Measurements from ENCODE around the gene DNAJC6.

The DNAJC6 gene

DNA sequence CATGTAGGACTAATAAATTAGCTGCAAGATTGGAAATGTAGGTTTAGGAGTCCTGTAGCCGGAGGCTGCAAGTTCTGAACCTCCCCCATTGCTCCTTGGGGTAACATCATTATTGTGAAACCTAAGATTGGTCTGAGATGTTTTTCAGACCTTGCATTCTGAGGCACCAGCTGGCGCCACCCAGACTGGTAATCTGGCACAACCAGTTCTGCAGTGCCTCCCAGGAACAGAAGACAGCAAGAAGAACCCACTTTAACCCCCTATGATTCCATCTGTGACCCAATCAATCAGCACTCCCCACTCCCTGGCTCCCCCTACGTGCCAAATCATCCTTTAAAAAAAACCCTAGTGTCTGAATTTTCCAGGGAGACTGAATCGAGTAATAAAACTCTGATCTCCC is 11.6 kb upstream of the DNAJC6 start:
- no peak for DNase-seq

DNA sequence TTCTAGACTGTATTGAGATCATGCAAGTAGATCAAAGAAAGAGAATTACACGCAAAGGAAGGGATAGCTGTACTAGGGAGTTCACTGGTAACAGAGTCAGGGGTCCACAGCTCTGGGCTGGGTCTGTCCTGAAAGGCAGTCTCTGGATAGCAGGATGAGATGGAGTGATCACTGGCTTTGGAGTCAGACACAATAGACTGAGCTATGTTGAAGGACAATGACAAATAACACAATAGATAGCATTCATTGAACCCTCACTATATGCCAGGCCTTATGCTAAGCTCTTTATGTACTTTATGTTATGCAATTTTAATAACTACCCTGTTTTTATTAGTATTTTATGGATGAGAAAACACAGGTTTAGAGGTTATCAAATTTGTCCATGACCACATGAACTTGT is 10.0 kb upstream of the DNAJC6 start:
- no peak for DNase-seq

DNA sequence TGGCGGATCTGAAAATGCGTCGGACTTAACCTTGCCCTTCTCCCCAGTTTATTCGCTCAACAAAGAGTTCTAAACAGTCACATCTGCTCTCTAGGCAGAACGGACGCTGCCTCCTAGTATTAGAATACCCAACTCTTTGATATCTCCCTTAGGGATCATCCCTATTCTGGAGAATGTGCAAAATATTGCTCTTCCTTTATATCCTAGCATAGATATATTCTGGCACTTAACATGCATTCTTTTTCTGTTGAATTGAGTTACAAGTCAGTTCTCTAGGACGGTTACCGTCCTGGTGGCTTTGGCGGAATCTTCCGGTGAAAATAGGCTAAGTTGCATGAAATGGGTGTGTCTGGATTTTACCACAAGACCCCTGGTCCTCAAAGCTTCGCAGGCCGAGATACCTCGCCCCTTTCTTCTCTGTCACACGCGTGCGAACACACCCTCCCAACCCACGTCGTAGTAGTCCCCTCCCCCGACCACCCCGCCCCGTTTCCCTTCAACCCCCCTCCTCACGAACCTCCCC is 501 bp upstream of the DNAJC6 start:
- no peak for DNase-seq

DNA sequence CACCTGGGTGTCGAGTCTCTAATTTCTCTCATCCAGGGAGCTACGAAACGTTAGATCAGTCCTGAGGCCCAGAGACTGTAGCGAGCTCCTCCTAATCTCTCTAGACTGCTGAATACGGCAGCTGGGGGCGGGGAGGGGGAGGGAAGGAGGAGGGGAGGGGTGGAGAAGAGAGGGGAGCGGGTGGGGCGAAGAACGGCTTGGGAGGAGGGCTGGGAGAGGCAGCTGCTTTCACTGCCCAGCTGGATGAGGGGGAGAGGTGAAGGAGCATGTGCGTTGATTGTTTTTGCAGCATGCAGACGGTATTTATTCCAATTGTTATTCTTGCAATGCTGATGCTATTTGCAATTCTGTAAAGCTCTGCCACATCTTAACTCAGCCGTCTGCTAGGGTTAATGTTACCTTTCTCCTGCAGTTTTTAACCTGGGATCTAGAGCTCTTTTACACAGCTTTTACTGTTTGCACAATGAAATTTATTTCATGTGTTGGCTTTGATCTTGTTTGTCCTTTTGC is 790 bp downstream of the DNAJC6 start:
- DNase-seq: no peak

DNA sequence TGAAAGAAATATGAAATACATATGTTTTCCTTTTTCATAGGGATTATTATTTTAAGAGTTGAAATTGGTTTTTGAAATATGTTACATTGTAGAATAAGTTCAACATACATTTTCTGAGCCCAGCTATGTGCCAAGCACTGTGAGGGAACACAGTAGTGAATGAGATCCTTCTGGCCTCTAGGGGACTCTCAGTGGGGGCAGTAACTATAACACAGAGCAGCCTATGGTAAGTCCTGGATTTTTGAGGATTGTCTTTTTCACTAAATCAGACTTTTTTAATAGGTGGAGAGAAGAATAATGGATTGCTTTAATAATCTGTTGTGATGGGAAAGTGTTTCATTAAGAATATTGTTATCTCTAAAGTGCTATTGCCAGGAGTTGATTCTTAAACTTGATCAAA is 2.4 kb downstream of the DNAJC6 start:
- no peak for DNase-seq

DNA sequence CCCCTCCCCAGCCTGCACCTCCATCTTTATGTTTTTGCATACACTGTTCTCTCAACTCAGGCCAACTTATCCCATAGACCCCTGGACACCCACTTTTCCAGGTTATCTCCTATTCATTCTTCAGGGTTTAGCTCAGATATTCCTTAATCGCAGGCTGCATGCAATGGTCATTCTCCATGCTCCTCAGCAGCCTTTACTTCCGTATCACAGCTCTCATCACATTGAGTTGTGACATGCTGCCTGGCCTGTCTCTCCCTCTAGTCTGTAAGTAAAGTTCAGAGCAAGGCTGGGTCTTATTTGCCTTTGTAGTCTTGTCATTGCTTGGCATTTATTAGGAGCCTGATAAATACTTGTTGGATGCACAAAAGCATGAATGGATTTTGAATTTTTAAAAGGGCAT is 6.9 kb downstream of the DNAJC6 start:
- DNase-seq: no peak

DNA sequence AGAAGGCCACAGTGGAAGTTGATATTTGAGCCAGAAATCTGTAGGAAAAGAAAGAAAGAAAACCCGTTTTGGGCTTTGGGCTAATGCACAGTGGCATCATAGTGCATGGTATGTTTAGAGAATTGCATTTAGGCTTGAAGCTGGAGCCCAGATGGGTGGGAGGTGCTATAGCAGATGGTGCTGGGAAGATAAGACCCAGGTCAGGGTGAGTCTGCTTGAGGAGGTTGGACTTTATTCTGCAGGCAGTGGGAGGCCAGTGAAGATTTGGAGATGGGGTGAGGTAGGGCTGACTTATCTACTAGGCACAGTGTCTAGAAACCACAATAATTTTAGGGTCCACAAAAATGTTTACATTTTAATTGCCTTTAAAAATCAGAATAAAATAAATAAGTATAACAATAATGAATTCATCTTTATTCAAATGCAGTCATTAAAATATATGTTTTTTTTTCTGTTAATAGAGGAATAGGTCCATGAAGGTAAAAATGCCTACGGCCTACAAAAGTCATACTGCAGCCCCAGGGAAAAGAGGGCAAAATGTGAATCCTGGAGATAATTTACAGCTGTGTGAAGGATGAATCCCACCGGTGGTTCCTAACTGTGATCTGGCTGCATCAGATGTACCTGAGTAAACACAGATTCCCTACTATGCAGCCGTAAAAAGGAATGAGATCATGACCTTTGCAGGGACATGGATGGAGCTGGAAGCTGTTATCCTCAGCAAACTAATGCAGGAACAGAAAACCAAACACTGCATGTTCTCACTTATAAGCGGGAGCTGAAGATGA is 8.7 kb downstream of the DNAJC6 start:
- DNase-seq: no peak

DNA sequence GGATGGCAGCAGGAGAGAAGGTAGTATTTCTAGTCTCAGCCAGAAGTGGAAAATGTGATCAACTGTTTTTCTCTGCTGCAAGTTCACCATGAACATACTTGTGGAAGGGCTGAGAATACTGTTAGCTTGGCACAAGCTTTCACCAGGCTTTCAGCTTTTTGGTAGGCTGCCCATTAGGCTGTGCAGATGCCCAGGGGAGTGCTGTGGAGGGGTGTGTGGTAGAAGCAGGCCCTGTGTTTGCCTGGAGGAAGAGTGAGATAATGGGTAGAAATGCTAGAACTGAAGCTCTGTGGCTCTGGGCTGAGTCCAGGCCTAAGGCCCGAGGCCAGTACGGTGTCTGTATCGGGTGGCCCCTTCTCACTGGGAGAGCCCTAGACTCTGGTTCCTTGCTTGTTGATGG is 9.8 kb downstream of the DNAJC6 start:
- no peak for DNase-seq

DNA sequence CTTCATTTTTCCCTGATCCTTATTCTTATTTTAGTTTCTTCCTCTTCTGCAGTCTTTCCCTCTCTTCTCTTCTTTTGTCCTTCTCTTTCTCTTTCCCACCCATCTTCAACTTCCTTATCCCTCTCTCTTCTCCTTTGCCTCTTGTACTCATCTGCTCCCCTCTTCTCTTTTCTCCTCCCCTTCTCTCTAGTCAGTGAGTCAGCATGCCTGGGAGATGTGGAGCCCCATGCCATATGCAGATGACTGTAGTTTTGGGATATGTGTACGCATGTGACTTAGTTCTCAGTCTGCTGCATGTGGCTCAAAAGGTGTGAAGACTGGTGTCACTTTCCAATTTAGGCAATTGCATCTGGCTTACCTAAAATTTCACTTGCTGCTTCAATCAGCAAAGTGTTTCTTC is 10.4 kb downstream of the DNAJC6 start:
- DNase-seq: no peak

DNA sequence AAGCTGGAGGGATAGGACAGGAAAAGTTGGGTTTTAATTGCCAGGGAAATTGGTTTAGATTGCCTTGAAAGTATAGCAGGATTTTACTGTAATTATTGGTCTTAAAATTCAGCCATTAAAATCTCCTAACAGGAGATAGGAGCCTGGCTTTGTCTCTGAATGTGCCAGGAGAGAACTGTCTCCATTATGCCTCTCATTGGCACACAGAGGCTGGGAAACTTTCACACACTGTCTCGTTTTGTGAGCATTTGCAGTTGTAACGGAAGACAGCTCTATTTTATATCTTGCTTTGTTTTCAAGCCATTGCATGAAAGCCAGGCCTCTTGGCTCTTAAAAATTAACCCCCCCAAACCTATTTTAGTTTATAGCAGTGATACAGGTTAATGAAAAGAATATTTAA is 12.5 kb downstream of the DNAJC6 start:
- no peak for DNase-seq

DNA sequence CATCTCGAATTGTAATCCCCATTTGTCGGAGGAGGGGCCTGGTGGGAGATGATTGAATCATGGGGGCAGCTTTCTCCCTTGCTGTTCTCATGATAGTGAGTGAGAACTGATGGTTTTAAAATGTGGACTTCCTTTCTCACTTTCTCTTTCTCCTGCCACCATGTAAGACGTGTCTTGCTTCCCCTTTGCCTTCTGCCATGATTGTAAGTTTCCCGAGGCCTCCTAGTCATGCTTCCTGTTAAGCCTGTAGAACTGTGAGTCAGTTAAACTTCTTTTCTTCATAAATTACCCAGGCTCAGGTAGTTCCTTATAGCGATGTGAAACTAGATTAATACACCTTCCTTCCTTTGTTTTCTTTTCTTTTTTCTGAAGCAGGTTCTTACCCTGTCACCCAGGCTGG is 13.9 kb downstream of the DNAJC6 start:
- no peak for DNase-seq

DNA sequence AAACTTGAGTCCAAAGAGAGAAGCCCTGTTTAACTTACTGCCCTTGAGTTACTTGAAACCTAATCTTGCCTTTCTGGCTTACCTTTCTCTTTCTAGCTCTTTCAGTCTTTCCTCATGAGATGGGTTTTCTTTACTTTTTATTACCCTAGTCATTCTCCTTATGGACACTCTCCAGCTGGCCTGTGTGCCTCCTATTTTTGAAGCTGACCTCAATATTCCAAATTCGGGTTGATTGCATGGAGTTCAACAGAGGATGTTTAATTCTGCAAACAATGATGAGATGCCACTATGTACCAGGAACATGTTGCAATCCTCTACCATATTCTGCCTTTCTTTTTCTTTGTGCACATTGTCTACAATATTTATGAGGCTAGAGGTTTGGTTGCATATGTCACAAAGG is 20.7 kb downstream of the DNAJC6 start:
- DNase-seq: no peak

DNA sequence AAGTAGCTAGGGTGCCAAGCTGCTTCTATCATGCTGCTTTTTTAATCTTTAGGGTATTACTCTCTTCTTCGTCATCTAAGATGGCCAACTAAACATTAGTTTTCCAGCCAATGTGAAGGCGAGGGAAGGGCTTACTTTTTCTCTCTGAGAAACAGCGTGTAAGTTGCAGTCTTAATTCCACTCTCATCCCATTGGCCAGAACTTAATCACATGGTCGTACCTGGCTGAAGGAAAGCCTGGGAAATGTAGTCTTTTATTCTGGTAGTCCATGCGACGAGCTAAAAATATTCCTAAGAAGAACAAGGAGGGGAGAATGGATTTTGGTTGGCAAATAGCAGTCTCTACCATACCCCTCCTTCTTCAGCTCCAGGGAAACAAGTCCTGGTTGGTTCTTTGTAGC is 21.5 kb downstream of the DNAJC6 start:
- DNase-seq: no peak

DNA sequence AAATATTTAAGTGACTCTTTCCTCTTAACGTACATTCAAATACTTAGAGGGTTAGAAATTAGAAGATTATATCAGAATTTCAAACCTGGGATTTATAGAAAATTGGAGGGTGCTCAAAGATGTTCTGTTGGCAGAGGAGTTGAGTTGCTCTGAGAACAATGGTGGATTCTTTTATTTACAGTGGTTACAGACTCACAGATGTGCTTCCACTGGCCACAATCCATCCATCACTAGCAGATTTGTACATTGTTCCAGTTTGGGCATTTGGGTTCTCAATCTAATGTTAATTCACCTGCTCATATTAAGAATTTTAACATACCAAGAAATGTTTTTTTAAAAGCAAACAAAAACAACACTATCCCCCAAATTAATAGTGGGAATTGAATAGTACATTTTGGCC is 23.5 kb downstream of the DNAJC6 start:
- no peak for DNase-seq

DNA sequence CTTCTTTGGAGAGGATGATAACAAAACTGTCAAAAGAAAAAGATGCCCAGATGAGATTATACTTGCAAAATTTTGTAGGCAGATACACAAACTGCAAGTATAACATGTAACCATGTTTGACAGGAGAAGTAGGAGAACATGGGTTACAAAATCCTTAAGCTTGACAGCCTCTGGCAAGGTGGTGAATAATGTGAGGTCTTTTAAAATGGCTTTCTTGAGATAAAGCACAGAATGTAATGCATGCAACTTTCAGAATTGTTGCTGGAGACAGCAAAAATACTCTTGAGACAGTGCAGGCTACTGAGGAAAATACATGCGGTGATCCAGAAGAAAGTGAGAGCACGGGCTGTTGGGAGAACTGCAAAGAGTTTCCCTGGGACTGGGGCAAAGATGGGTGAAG is 24.7 kb downstream of the DNAJC6 start:
- no peak for DNase-seq

DNA sequence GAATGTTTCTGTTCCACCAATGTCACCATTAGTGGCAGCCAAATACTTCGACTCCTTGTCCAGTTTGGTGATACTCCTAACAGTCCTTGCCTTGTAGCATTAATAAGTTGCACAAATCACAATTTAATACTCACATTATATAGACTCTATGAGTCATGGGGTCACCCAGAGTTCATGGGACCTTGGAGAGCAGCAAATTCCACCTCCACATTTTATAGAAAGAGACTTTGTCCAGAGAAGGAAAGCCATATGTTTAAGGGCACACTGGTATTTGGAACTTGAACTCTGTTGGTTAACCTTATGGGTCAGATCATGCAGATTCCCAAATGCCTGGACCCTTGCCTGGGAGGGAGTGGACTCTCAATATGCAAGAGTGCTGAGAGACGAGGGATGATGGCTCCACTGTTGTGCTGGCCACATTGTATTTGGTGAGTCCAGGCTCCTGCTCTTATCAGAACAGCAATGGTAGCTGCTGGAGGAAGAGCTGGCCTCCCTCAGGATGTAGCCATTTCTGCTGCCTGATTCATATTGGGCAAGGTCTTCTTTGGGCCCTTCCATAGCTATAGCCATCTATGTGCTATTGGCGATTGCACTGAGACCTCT is 30.6 kb downstream of the DNAJC6 start:
- no peak for DNase-seq

DNA sequence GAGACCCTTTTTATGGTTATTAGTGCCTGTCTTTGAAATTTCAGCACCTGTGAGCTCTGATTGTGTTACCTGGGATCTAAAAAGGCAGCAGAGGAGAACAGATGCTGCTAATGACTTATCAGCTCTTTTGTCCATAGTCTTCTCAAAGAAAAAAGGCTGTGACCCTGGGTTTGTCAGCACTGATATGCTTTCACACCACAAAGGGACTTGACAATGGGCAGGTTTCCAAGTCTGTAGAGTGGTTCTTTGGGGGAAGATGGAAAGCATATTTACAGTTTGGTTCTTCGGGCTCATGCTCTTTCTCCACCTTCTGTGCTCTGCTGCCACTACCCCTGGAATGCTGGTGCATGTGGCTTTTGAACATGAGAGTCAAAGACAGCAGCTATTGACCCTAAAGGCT is 32.0 kb downstream of the DNAJC6 start:
- DNase-seq: no peak

DNA sequence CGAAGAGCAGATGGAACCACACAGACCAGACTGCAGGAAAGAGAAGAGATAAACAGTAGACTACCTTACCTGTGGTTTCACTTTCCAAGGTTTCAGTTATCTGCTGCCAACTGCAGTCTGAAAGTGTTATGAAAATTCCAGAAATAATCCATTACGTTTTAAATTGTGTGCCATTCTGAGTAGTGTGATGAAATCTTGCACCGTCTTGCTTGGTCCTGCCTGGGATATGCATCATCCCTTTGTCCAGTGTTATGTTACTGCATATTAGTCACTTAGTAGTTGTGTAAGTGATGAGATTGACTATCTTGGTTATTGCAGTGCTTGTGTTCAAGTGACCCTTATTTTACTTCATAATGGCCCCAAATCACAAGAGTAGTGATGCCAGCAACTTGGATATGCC is 33.9 kb downstream of the DNAJC6 start:
- no peak for DNase-seq

DNA sequence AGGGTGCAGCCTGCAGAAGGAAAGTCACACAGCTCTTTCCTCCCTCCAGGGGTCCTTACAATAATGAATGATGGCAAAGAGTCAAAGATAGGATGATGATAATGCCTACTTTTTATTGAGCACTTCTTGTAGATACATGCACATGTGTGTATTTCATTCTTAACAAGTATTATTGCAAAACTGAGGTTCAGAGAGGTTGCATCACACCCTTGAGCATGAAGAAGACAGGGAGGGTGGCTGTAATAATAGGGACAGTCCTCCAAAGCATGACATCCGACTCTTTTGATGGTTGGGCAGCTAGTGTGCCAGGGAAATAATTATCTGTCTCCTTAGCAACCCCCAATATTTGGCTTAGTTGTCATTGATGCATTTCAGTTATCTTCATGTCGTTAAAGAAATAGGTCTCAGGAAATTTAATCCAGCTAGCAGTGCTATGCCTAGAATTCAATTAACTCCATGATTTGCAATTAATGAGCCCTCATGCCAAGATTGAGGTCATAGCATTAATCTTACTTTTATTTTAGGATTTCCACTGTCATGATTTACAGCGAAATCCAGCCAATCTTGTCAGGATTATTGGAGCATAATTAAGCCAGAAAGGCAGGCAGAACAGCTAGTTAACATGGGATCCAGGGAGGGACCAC is 35.0 kb downstream of the DNAJC6 start:
- DNase-seq: no peak

DNA sequence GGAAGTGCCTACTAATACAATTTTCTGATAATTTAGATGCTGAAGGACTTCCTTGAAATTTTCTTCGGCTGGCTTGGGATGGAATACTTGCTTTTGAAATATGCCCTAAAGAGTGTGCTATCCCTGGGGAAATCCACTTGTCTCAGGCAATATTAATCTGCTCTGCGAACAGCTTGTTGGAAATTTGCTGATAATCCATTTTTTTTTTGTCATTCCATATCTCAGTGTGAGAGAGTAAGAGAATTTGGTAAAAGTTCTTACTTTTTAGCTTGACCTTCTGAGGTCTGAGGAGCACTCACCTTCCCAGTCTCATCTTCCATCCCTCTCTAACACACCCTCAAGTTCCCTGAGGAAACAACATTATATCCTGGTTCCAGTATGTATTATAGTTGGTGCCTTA is 36.8 kb downstream of the DNAJC6 start:
- no peak for DNase-seq

DNA sequence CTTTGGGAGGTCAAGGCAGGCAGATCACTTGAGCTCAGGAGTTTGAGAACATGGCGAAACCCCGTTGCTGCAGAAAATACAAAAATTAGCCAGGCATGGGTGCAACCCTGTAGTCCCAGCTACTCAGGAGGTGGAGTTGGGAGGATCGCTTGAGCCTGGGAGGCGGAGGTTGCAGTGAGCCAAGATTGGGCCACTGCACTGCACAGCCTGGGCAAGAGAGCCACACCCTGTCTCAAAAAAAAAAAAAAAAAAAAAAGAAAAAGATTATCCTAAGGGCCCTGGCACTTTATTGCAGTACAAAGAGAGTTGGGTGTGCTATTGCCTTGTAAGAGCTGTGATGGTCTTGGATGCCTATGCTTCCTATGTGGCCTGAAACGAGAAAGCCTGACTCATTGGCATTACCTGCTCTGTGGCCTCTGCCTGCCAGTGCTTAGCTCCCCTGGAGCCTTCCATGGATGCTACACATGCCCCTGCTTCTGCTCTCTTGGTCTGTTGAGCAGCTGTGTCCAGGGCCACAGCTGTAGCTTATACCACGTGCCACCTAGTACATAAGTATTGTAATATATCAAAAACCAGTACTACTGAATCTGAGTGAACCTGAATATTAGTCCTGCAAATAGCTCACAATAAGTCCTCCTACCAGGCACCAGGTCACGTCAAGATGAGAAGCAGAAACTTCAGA is 45.8 kb downstream of the DNAJC6 start:
- DNase-seq: no peak

DNA sequence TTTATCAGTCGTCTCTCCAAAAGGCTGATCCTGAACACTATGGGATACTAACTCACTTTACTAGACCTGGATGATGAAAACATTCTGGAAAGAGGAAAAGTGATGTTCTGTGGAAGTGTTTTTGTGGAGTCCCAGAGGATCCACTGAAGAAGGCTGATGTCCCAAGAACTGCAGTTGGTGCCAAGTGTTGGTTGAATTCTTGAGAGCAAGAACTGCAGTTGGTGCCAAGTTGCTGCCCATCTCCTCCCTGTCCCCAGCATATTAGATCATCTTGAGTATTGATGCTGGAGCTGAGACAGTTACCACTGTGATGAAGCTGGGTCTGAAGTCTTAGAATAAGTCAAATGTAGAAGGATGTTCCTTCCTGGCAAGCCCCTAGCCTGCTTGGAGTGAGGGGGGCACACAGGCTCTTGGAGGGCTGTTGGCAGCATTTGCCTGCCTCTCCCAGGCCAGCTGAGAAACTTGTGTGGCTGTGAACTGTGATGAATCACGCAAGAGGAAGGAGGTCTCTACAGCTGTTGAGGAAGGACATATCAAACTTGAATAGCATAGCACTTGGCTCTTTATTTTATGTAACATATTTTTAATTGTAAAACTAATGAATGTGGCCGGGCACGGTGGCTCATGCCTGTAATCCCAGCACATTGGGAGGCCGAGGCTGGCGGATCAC is 48.1 kb downstream of the DNAJC6 start:
- DNase-seq: no peak

DNA sequence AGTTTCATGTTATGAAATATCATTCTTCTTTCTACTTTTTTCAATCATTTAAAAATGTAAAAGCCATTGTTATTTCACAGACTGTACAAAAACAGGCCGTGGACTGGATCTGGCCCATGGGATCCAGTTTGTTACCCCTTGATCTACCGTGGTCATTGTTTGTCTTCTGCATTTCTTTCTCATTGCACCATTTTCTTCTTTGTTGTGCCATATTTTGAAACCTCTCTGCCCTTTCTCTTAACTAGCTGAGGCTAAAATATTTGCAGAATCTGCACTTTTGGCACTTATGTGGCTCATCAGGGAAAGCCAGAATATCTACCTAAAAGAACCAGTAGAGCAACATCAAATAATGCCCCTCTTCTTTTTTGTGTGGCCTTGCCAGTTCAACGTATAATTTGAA is 50.5 kb downstream of the DNAJC6 start:
- no peak for DNase-seq

Measured in stimulated activated CD4-positive, alpha-beta T cell treated with anti-CD3 and anti-CD28 coated beads, Interleukin-4, amount 100 ng/mL, for 1 hour (primary cell).